Activated CD8-positive, alpha-beta memory T cell treated with anti-CD3 and anti-CD28 coated beads, Interleukin-2, amount 50 U/mL, for 1 hour (primary cell): Measurements from ENCODE around the gene MLN.

Source experiments
- DNase-seq: peaks from one replicate; pipeline ENCODE4 v3.0.0-alpha.2; 2020; ENCODE audit errors: extremely low read depth

The MLN gene, protein sequence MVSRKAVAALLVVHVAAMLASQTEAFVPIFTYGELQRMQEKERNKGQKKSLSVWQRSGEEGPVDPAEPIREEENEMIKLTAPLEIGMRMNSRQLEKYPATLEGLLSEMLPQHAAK

DNA sequence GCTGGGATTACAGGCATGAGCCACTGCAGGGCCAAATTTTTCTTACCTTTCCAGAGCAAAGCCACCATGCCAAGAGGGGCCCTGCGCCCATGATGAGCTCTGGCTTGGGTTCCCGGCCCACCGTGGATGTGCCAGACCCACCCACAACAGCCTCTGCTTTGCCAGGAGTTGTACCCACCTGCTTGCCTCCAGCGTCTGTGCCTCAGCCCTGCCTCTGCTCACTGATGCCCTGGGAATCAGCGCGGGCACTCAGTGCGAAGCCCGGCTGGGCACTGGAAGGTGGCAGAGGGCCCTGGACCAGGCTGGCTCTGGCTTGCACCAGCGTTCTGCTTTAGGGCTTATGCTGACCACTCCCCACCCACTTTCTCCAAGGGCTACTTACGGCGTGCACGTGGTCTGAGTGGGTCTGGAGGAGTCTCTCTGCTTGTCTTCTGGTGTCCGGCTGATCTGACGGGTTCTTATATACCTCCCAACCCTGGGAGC lies at the start of gene MLN:
TSS of gene MLN (minus strand) at position 433 of the 483 bp plus-strand sequence. CDS start 2,840 bp downstream, outside the sequence.
- no peak for DNase-seq

DNA sequence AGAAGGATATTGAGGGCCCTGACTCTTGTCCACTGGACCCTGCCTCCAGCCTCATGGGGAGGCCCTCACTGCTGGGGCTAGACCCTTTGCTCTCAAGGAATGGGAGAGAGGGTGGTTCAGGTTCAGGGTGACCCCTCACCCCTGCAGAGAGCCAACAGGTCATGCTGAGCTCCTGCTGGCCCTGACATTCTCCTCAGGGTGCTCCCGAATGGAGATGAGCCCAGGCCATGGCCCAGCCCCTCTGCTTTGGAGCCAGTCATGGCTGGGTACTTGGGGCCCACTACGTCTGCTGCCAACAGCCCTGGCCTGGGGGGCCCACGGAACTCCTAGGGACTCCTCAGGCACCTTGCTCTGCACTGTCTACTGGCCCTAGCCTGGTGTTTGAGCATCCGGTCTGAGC lies 49.2 kb upstream of the MLN start:
- no peak for DNase-seq

DNA sequence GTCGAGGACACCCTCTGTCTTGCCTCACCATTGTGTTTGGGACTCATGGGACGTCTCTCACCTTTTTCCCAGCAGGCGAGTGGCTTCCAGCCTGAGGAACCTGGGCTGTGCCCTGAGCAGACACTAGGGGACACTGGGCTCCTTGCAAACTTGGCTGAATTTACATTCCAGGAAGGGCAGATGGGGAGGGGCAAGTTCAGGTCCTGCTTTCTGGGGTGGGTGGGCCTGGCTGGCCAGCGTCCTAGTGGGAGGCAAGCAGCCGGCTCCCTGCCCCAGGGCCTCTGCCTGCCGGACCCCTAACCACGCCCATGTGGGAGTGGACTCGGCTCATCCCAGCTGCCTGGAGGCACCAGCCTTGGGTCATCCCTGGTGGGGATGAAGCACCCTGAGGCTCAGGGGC lies 48.2 kb upstream of the MLN start:
- no peak for DNase-seq

DNA sequence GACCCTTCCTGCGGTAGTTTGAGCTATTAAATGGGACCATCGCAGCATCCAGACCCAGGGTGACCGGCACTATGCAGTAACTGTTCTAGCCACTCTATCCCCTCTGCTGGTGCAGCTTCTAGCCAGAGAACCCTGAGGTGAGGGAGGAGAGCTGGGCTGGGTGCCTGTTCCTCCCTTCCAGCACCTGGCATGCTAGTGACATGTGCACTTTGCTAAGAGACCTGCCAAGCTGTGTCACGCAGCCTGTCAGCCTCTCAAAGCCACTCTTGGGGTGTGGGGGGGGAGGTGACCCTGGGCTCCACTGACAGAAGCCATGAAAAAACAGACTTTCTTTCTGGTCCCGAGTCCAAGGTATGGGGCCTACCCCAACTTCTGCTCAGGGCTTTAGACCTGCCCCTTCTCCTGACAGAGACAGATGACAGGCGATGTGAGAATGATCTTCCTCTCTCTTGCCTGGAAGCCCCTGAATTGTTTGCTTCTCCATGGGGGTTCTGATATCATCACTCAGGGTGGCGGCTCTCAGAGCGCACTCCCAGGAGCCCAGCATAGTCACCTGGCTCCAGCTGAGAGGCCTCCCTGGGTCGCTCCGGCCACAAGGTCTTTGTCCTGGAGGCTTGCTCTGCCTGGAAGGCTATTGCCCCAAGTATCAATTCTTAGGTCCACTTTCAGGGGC lies 47.2 kb upstream of the MLN start:
- no peak for DNase-seq

DNA sequence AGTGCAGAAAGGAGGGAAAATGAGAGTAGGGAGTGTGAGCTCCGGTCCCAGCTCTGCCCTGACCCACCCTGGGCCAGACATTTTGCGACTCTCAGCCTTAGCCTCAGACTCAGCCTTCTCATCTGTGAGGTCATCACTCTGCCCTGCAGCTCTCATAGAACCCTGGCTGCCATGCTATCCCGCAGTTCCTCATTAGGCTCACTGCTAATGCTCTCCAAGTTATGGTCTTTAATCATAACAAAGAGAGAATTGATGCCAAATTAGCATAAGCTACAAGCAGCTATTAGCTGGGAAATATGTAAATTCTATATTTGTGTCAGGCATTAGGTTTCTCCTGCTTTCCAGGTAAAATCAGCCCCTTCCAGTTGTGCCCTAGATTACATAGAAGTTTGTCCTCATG lies 46.5 kb upstream of the MLN start:
- DNase-seq = no peak

DNA sequence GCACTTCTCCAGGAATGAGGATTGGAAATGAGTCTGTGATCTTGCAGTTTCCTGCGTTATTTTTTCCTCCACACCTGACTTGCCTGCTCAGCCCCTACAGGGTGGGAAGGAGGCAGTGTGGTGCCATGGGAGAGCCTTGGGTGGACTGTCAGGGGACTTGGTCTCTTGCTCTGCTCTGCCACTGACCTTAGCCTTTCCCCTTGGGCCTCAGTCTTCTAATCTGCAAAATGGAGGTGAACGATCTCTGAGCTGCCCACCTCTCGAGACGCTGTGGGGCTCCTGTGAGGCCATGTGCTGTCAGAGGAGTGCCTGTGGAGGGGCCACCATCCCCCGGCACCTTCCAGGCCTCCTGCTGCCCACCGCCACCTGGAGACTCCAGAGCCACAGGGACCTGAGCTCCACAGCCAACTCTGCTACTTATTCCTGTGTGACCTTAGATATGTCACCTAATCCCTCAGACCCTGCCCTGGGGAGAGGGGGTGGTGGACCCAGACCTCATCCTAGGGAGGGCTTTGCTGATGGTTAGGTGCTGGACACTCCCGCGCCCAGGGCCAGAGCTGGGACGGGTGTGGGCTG lies 45.8 kb upstream of the MLN start:
- DNase-seq = no peak

DNA sequence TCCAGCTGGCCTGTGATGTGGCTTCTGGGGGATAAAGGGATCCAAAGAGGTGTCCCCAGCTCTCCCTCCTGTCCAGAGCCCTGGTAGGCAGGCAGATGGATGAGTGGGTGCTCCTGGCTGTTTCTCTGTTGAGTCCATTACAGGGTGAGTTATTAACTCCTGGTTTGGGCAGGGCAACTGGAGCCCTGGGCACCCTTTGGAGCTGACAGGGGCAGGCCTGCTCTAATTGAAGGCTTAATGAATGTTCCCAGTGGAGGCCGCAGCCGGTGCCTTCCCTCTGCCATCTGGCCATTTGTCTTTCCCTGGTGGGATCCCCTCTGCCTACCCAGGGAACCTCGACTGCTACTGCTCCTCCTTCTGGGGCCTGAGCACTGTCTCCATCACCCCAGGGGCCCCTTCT lies 44.7 kb upstream of the MLN start:
- no peak for DNase-seq

DNA sequence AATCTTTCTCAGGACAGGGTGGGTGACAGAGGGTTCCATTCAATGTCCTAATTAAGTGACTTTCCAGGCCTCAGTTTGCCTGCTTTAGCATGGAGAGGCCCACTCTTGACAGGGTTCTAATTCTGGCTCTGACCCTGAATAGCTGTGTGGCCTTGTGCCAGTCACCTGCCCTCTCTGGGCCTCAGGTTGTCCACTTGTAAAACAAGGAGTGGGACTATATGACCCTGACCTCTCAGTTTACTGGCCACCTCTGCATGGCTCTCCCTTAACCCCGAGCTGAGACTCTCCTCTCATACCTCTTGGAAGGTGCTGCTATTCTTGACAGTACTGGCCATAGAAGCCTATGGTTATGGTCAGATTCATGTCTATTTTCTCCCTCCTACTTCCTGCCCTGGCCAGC lies 44.1 kb upstream of the MLN start:
- no peak for DNase-seq

DNA sequence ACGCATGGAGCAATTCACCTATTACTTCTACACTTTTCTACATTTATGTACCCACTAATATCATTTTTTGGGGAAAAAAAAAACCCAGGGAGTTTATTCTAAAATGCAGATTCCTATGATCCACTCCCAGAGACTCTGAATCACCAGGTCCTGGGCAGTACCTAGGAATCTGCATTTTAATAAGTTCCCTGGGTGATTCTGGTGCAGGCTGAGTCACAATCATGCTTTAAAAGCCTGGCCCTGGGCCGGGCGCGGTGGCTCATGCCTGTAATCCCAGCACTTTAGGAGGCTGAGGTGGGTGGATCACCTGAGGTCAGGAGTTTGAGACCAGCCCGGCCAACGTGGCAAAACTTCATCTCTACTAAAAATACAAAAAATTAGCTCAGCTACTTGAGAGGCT lies 43.3 kb upstream of the MLN start:
- no peak for DNase-seq

DNA sequence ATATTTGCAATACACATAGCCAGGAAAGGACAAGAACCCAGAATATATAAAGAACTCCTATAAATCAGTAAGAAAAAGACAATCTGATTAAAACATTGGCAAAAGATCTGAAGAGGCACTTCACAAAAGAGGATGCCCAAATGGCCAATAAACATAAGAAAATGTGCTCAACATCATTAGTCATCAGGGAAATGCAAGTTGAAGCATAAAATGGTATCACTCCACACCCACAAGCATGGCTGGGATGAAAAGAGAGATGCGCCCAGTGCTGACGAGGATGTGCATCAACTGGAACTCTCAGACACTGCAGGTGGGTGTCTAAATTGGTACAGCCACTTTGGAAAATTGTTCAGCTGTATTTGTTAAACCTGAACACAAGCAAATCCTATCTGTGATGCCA lies 42.4 kb upstream of the MLN start:
- DNase-seq = no peak

DNA sequence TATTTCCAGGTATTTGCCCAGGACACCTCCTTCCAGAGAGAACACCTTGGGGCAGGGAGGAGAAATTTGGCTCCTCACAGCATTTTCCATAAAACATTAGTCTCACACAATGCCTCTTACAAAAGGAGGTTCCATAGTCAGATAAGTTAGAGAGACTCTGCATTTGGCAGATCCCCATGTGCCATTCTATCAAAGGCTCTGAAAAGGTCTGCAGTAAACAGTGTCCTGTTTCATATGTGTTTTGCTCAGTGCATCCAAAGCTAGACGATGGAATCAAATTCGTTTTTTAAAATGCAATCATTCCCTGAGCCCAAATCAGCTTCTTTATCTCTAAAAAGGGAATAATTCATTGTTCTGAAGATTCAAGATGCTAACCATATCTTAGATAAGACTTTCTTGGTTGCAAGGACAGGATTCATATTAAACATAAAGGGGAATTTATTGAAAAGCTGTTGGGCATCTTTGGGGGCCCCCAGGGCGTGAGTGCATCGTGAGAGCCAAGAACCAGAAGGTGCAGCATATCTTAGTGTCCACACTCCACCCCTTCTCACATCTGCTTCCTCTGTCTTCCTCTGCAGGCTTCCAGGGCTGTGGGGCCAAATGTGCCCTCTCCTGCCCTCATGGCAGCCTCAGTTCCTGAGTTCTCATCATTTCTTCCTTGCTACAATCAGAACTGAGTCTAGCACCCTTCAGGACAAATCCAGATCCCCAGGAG lies 41.4 kb upstream of the MLN start:
- no peak for DNase-seq

DNA sequence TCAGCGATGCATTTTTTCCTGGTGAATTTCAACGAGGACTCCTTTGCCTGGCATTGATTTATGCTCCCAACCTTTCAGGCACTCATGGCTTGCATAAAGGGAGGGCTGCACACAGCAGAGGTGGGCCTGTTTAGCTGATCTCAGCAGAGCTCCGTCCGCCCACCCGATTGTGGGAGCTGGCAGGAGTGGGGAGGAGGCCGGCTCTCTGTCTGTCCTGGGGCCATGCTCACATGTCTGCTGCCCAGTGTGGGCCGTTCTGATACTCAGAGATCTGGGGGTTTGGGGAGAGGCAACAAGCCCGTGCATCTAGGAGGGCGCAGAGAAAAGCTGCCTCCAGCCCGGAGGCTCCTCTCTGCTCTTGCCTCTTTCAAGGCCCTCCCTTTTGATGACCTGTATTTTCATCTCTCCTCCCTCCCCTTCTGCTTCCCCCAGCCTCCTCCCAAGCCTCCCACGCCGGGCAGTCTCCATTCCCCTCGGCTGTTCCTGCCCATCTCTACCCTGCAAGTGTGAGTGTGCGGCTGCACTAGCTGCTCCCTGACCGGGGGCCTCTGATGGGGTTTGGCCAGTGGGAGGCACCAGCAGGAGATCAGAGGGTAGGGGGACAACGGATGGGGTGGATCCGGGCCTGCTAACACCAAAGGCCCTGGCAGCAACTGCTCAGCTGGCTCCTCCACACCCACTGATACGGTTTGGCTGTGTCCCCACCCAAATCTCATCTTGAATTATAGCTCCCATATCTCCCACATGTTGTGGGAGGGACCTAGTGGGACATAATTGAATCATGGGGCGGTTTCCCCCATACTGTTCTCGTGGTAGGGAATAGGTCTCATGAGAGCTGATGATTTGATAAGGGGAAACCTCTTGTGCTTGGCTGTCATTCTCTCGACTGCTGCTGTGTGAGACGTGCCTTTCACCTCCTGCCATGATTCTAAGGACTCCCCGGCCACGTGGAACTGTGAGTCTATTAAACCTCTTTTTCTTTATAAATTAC lies 39.6 kb upstream of the MLN start:
- DNase-seq = no peak

DNA sequence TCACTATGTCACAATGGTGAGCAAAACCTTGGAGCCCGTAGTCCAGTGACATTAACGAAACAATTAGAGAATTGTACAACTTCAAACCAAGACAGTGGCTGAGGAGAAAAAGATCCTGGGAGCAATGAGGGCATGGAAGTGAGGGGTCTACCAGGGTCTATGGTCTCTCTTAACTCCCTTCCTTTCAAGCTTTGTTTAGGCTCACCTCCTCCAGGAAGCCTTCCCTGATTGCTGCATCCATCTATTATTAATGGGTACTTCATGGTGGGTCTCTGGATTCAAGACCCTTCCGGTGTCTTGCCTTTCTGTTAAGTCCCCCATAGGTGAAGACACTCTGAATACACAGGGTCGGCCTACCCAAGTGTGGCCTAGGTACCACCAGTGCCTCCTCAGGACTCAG lies 38.1 kb upstream of the MLN start:
- no peak for DNase-seq

DNA sequence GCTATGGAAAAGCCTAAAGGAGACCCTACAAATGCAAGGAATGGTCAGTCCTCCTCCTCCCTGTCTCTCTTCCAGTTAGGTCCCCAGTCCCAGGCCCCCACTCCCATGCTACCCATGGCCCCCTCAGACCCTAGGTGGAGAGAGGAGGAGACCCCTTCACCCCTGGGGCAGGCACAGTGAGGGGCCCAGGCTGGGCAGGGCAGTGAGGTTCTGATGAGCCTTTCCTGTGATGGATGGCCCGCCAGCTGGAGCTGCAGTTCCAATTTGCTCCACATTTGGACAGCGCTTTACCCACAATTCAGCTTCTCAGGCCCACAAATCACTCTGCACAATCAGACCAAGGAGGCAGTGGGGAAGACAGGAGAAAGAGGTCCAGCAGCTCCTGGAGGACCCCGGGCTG lies 37.3 kb upstream of the MLN start:
- no peak for DNase-seq

DNA sequence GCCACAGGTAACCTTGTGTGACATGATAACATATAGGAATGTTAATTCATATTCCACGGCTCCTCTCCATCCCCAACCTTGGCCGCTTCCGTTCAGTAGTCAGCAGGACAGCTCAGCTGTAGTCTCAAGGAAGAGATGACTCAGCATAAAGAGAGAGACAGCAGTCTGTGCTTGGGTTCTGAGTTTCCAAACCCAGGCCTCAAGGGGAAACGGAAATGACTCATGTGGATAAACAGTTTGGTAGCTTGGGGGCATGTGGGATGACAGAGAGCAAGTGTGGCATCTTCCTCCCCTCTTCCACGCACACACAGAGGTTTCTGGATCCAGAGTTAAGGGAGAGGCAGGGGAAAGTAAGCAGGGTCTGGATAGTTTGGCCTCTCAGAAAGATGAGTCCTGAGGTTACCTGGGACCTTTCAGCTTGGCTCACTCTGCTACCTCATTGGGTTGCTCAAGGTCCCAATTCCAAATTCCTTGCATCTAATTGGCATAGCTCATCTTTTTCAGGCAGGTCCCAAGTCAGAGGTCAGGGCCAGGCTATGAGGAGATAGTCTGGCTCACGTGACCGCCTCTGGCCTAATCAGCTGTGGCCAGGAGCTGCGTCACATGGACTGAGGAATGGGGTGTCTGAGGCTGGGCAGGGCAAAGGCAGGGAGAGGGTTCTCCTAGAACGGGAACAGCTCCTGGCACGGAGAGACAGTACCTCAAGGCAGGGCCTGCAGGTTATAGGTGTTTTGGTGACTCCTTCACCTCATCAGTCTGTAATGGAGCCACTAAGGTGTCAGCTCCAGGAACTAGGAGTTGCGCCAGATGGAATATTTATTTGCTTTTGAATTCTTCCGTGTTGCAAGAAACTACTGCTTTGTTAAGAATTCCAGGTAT lies 36.5 kb upstream of the MLN start:
- DNase-seq = no peak

DNA sequence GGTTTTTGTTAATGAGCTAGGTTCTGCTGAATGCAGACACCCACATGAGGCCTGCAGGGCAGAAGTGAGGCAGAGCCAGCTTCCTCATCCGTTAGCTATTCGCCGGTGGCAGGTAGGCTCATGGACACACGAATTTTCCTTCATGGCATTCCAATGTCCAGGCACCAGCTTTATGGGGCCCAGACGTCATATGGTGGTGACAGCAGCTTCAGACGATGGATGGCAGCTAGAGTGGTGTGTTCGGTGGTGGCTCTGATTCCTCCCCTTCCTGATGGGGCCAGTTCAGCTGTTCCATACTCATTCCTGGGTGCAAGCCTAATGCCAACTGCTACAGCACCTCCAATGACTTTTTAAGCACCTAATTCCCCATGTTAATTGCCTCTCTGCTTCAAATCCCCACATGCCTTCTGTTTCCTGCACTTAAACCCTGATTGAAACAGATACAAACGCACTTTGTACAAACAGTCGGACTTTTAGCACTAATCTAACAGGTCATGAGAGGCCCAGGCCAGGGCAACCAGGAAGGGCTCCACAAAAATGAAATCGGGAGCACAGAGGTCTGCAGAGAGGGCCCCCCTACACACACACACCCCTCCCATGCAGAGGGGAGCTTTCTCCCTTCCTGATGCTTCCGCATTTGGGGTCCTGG lies 35.7 kb upstream of the MLN start:
- no peak for DNase-seq

DNA sequence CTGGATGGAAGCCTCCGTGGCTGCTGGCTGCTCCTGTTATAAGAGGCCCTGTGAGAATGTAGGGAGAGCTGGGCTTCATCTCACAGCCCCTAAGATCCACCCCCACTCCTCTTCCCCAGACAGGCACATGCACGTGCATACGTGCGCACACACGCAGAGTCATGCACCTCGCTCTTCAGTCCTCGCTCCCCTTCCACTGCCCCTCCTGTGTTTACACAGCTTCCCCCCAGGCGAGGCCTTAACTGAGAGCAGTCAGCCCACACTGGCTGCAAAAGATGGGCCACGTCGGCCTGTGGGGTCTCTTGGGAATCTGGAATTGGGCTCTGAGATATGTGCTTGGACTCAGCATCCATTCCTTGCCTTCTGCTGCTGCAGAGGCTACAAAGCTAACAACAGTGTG lies 35.2 kb upstream of the MLN start:
- no peak for DNase-seq

DNA sequence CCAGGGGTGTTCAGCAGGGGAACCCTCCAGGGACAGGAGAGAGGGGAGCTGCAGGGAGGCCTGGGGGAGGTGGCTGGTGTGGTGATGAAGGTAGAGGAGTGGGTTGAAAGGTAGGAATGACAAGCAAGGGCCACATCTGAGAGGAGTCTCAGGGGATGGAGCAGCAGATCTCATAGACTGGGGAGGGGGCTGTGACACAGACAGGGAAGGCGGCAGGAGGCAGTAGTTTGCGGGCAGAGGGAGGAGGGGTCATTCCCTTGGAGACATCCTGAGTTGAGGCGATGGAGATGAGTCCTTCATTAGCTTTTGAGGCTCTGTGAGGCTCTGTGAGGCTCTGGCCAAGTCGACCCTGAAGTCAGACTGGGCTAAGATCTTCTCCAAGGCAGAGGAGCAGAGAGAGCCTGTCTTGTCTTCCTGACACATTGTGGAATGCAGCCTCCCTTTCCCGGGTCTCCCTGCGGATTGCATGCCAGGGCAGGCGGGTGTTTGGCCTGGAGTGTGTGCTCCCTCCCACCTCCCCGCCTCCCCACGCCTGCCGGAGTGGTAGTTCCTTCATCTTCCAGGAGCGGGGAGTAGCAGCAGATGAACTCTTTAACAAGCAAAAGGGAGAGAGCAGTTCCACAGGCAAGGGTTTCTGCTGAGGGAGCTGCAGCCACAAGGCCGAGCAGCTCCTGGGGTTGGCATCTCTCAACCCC lies 34.3 kb upstream of the MLN start:
- DNase-seq = no peak

DNA sequence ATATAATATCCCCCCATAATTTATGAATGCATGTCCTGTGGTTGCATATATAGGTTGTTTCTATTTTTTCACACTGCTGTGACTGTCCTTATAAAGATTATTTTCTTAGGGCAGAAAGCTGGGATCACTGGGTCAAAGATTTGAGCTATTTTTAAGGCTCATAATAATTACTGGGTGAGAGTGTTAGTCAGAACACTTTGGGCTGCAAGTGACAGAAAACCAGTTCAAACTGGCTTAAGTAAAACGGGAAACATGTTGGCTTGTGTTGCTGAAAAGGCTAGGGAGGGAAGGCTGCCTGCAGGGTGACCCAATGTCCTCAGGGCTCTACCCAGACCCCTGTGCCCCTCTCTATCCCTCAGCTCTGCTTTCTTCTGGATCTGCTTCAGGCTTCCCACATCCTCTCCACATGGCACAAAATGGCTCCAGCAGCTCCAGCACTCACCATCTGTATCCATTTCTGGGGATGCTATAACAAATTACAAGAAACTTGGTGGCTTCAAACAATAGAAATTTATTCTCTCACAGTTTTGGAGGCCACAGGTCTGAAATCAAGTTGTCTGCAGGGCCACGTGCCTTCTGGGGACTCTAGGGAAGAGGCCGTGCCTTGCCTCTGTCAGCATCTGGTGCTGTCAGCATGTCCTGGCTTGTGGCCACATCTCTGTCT lies 33.1 kb upstream of the MLN start:
- no peak for DNase-seq
